ENCODE data around the gene KCNT2. TPM values are rescaled to one million over a fixed set of nuclear protein-coding genes. Genes with fewer than 3 reads are reported as not detected.

KCNT2 gene
- total RNA-seq, 4 donors from 2014 or later: 6.5 to 16.6 (median 8.0) TPM

DNA sequence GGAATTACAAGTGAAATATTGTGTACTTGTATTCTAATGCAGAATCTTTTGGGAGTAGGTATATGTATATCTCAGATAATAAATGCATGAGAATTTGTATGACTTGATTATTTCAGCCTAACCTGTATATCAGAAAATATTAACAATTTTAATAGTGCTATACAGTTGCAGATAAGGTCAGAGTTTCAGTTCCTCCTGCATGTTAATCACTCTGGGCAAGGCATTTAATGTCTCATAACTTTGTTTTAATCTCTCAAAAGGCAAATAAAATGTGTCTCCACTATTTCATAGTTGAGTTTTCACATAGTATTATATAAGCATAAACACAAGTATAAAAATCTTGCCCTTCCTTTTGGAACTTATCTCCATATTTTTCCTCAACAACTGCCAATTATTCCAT is 352.5 kb downstream of the KCNT2 start:
- no peaks in the 10 kb centered on the region for H3K27me3 ChIP-seq
- TF ChIP-seq POLR2AphosphoS5 (IDR thresholded peaks at IDR 0.05): no peak
- H3K4me3 ChIP-seq: no peak overlapping the region
- DNase-seq (ENCODE audit: extremely low spot score): no peak
- H3K27ac ChIP-seq (replicated peaks in 1 of 4): no peak overlapping the region
- intact Hi-C loops (cut with DNase I): no loop called here
- no peaks in the 10 kb centered on the region for H3K36me3 ChIP-seq
- H3K9me3 ChIP-seq: no peaks in the 10 kb centered on the region
- H3K4me1 ChIP-seq: no peaks in the 10 kb centered on the region

- Histone ChIP-seq H3K9me3 (no peaks in the 10 kb centered on the region), H3K36me3 (peaks cover 0 to 14% (median 0%) of the 10 kb centered on the region in 4 donors), H3K27ac (replicated peaks in 1 of 4) (no peak overlapping the region), H3K4me3 (no peak overlapping the region), H3K4me1 (no peaks in the 10 kb centered on the region), H3K27me3 (no peaks in the 10 kb centered on the region)
- intact Hi-C loops (cut with DNase I): no loop called here
- DNase-seq (ENCODE audit: extremely low spot score): no peak
- TF ChIP-seq EP300 (IDR thresholded peaks at IDR 0.05) (no peak), POLR2A (IDR thresholded peaks at IDR 0.05; ENCODE audit: low read depth) (no peak), POLR2AphosphoS5 (IDR thresholded peaks at IDR 0.05) (no peak), CTCF (IDR thresholded peaks at IDR 0.05) (no peak)
These were observed 378.7 kb downstream of the KCNT2 start for GRCh38 chr1:196229546-196229945.

- no peak overlapping the region for H3K4me3 ChIP-seq
- TF ChIP-seq CTCF (IDR thresholded peaks at IDR 0.05): no peak
- no peak for TF ChIP-seq POLR2A (IDR thresholded peaks at IDR 0.05; ENCODE audit: low read depth)
- no peak for TF ChIP-seq EP300 (IDR thresholded peaks at IDR 0.05)
- no peak for TF ChIP-seq POLR2AphosphoS5 (IDR thresholded peaks at IDR 0.05)
- no peaks in the 10 kb centered on the region for H3K4me1 ChIP-seq
- H3K36me3 ChIP-seq: no peaks in the 10 kb centered on the region
- H3K27ac ChIP-seq (replicated peaks in 1 of 4): no peak overlapping the region
- H3K27me3 ChIP-seq: no peaks in the 10 kb centered on the region
- no peaks in the 10 kb centered on the region for H3K9me3 ChIP-seq
- DNase-seq (ENCODE audit: extremely low spot score): no peak
- intact Hi-C loops (cut with DNase I): no loop called here
- WGBS: 79% methylated on average over 2 of the region's 2 CpGs
These were observed 393.4 kb downstream of the KCNT2 start for GRCh38 chr1:196214866-196215265.

GRCh38 chr1:196209983-196210382 is 398.3 kb downstream of the KCNT2 start:
- intact Hi-C loops (cut with DNase I): no loop called here
- H3K27ac ChIP-seq (replicated peaks in 1 of 4): no peak overlapping the region
- no peak for TF ChIP-seq CTCF (IDR thresholded peaks at IDR 0.05)
- no peak for TF ChIP-seq POLR2AphosphoS5 (IDR thresholded peaks at IDR 0.05)
- TF ChIP-seq EP300 (IDR thresholded peaks at IDR 0.05): no peak
- no peak for TF ChIP-seq POLR2A (IDR thresholded peaks at IDR 0.05; ENCODE audit: low read depth)
- H3K9me3 ChIP-seq: no peaks in the 10 kb centered on the region
- WGBS: 66% methylated on average over 2 of the region's 2 CpGs
- H3K4me3 ChIP-seq: no peak overlapping the region
- no peaks in the 10 kb centered on the region for H3K27me3 ChIP-seq
- no peaks in the 10 kb centered on the region for H3K4me1 ChIP-seq
- H3K36me3 ChIP-seq: no peaks in the 10 kb centered on the region
- no peak for DNase-seq (ENCODE audit: extremely low spot score)

GRCh38 chr1:196209265-196209664 is 399.0 kb downstream of the KCNT2 start:
- Histone ChIP-seq H3K9me3 (no peaks in the 10 kb centered on the region), H3K36me3 (no peaks in the 10 kb centered on the region), H3K27ac (replicated peaks in 1 of 4) (no peak overlapping the region), H3K4me1 (no peaks in the 10 kb centered on the region), H3K4me3 (no peak overlapping the region), H3K27me3 (no peaks in the 10 kb centered on the region)
- WGBS: 60% methylated on average over 3 of the region's 3 CpGs
- intact Hi-C loops (cut with DNase I): no loop called here
- TF ChIP-seq CTCF (IDR thresholded peaks at IDR 0.05) (no peak), POLR2AphosphoS5 (IDR thresholded peaks at IDR 0.05) (no peak), POLR2A (IDR thresholded peaks at IDR 0.05; ENCODE audit: low read depth) (no peak)
- no peak for DNase-seq (ENCODE audit: extremely low spot score)
